Adrenal gland (tissue), 12 donors: ENCODE data around the gene PSORS1C1. TPM values are rescaled to one million over a fixed set of nuclear protein-coding genes. Genes with fewer than 3 reads are reported as not detected.

Experiments
- DNase-seq, 7 donors: peaks; one replicate each; pipeline ENCODE4 v3.0.0-alpha.2; 2019 to 2020
- H3K27ac ChIP-seq, 5 donors: fragments of 200-600 bp; sonication (generic) in 4 of 5; 1 replicate in 3 of 5; 2 replicates in 2 of 5; pipeline versions ENCODE4 v1.5.1 to v1.8.0; 2016 to 2020; ENCODE audit warnings: mild to moderate bottlenecking in 1 of 5
- H3K27me3 ChIP-seq: fragments of 200-600 bp; 2 replicates; pipeline ENCODE4 v1.8.0; 2021
- H3K36me3 ChIP-seq, 2 donors: fragments of 200-600 bp; replicated peaks in 1 of 2; 1 replicate in 1 of 2; 2 replicates in 1 of 2; pipeline versions ENCODE4 v1.5.1 to v1.8.0; 2018 to 2022
- H3K4me1 ChIP-seq, 2 donors: fragments of 200-600 bp; replicated peaks in 1 of 2; 1 replicate in 1 of 2; 2 replicates in 1 of 2; pipeline versions ENCODE4 v1.5.1 to v1.8.0; 2018 to 2021
- H3K4me3 ChIP-seq, 4 donors: fragments of 200-600 bp; sonication (generic) in 3 of 4; one replicate each; pipeline ENCODE4 v1.5.1; 2016 to 2018
- H3K9me3 ChIP-seq, 3 donors: fragments of 200-600 bp; sonication (generic) in 1 of 3; replicated peaks in 1 of 3; 1 replicate in 2 of 3; 2 replicates in 1 of 3; pipeline versions ENCODE4 v1.5.1 to v1.8.0; 2016 to 2021
- CTCF ChIP-seq, 6 experiments: fragments of 450-650 bp in 4 of 6; fragments of 200-600 bp in 2 of 6; sonication (generic) in 1 of 6; IDR thresholded peaks; 1 replicate in 5 of 6; 2 replicates in 1 of 6; pipeline versions ENCODE4 v1.5.1 to v1.8.0; 2016 to 2021; ENCODE audit warnings: antibody characterized with exemption in 6 of 6, mild to moderate bottlenecking in 2 of 6, moderate library complexity in 1 of 6
- POLR2A ChIP-seq, 2 donors: fragments of 450-650 bp; IDR thresholded peaks; one replicate each; pipeline ENCODE4 v1.6.1; 2017; ENCODE audit warnings: antibody characterized with exemption in 2 of 2, mild to moderate bottlenecking in 2 of 2, moderate library complexity in 1 of 2
- WGBS, 4 donors: extraction: QIAGEN DNeasy Blood & Tissue Kit in 2 of 4; methylation state at CpG; one replicate each; pipeline versions ENCODE4 v1.1.5 to v1.1.7; 2013 to 2017; 5-methylcytosine and 5-hydroxymethylcytosine counted together
- intact Hi-C, 2 donors: fragments of 100-400 bp; cut with DNase I; formaldehyde crosslinking; loops; one replicate each; pipeline versions ENCODE4 v1.14.1 to v1.15.0; 2022 to 2023
- polyA plus RNA-seq, 3 donors: library from polyadenylated mRNA; stranded (reverse); fragments of 200-250 nt in 2 of 3; fragments of 350-450 nt in 1 of 3; fragmentation: Illumina TruSeq in 1 of 3; extraction: RNeasy Lipid Tissue Mini Kit (QIAGEN cat#74804) in 1 of 3; gene quantifications; one replicate each; pipeline ENCODE4 v1.2.3, GENCODE V29; 2013 to 2014
- total RNA-seq, 9 donors: library from RNA; depleted of rRNA in 4 of 9; stranded (reverse); fragments of >200 nt in 4 of 9; fragments of 120-200 nt in 1 of 9; fragmentation: NEBNext Ultra II Directional in 1 of 9; extraction: Animal tissue kit (Norgen Biotek cat#: 25700) in 1 of 9; gene quantifications; one replicate each; pipeline versions ENCODE4 v1.1.0 to v1.2.4, GENCODE V29; 2013 to 2023
- donor health status: healthy with polysubstance abuse.
- donor health status: Bipolar disorder and iron deficiency.
- donor health status: DM: yes; HTN: yes; CAD: no.
- donor health status: DM: no; HTN: no; CAD: no.
- donor health status: DM: no; HTN: no; CAD: no.
- donor health status: DM: yes; HTN: yes; CAD: no.

The PSORS1C1 gene
- total and polyA plus RNA-seq, 12 donors = 0.06 to 5.1 (median 0.61) TPM

GRCh38 chr6:31157513-31158139 is 43.0 kb downstream of the PSORS1C1 start, which contains the start of gene CCHCR1:
TSS of gene CCHCR1 (minus strand) at chr6:31157802. CDS start at chr6:31157600, 202 bp downstream.
- no peaks in the 10 kb centered on the region for H3K27me3 ChIP-seq
- H3K27ac ChIP-seq = peak within 1 kb of the TSS in 2 of 5 donors; percentile 47 to 78
- TF ChIP-seq CTCF (IDR thresholded peaks at IDR 0.05) (no peak), POLR2A (IDR thresholded peaks at IDR 0.05) (no peak)
- intact Hi-C loops = no loop called here
- no peaks in the 10 kb centered on the region for H3K9me3 ChIP-seq
- DNase-seq = no peak
- 6 to 9% (median 7%) methylated on average over 14 of the region's 14 CpGs for WGBS, 4 donors
- H3K4me1 ChIP-seq = peaks cover 5 to 13% of the 10 kb centered on the region in 2 donors
- H3K36me3 ChIP-seq = peaks cover 0 to 2% of the 10 kb centered on the region in 2 donors
- H3K4me3 ChIP-seq = peak within 1 kb of the TSS in 3 of 4 donors; percentile 53 to 70 (median 60)

DNA sequence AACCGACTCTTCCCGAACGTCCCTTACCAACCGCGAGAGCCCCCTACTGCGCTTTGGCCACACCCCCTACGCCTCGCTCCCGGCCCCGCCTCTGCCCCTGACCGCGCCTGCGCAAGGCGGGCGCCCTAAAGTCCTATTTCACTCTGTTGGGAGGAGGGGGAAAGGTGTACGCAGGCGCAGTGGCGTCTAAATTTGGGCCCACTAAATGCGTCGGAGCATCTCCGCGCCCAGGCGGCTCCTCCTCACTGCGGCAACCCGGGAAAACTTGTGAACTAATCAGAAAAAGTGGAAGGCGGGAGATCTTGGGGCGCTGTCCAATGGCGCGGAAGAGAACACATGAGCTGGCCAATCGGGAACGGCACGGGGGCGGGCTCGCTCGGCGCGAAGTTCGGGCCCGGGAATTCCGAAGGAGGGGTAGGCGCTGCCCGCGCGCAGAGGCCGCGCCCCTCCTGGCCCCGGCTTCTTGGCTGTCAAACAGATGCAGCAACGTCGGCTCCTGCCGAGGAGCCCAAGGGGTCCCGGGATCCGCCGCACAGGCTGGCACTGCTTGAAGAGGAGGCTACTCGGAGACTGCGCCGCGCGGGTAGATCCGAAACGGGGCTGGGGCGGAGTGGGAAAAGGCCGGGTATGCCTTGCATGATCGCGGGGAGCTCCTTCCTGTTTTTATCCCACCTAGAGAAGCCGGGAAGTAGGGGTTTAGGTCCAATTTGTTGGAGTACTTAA is 43.7 kb downstream of the PSORS1C1 start, which contains the start of gene TCF19:
TCF19 (plus strand) TSS at position 450 of the 723 bp plus-strand sequence. CDS start 881 bp downstream, outside the sequence.
- H3K27ac ChIP-seq = peak within 1 kb of the TSS in 2 of 5 donors; percentile 47 to 78
- TF ChIP-seq POLR2A (IDR thresholded peaks at IDR 0.05) = no peak
- TF ChIP-seq CTCF (IDR thresholded peaks at IDR 0.05) = no peak
- H3K9me3 ChIP-seq = no peaks in the 10 kb centered on the region
- peaks cover 0 to 2% of the 10 kb centered on the region in 2 donors for H3K36me3 ChIP-seq
- DNase-seq = peak; percentile 98 to 100 (median 99)
- peaks cover 5 to 13% of the 10 kb centered on the region in 2 donors for H3K4me1 ChIP-seq
- no peaks in the 10 kb centered on the region for H3K27me3 ChIP-seq
- intact Hi-C loops = no loop called here
- 0 to 1% (median 0%) methylated on average over 36 to 65 of the region's 65 CpGs for WGBS, 4 donors
- H3K4me3 ChIP-seq = peak within 1 kb of the TSS in 3 of 4 donors; percentile 53 to 70 (median 60)

GRCh38 chr6:31158863-31159855 is 44.6 kb downstream of the PSORS1C1 start:
- DNase-seq = no peak
- intact Hi-C loops = no loop called here
- H3K9me3 ChIP-seq = no peaks in the 10 kb centered on the region
- WGBS, 4 donors = 17 to 39% (median 31%) methylated on average over 24 to 35 of the region's 35 CpGs
- peaks cover 5 to 13% of the 10 kb centered on the region in 2 donors for H3K4me1 ChIP-seq
- no peaks in the 10 kb centered on the region for H3K27me3 ChIP-seq
- H3K4me3 ChIP-seq = peak overlapping the region in 3 of 4 donors; percentile 51 to 70 (median 53)
- H3K36me3 ChIP-seq = peaks cover 0 to 2% of the 10 kb centered on the region in 2 donors
- H3K27ac ChIP-seq = no peak overlapping the region
- no peak for TF ChIP-seq CTCF (IDR thresholded peaks at IDR 0.05)
- TF ChIP-seq POLR2A (IDR thresholded peaks at IDR 0.05) = no peak
